Brain pericyte (primary cell): ENCODE measurements around the gene PLD3.

ENCODE experiments used
- DNase-seq: peaks from one replicate; pipeline ENCODE4 v3.0.0-alpha.2; 2012; ENCODE audit warnings: low read depth, low spot score

PLD3 gene

GRCh38 chr19:40413291-40413845 lies 64.9 kb downstream of the PLD3 start, which contains the start of gene PRX:
Gene PRX (minus strand): TSS chr19:40413378. CDS start chr19:40407932, 5,446 bp downstream.
- no peak for DNase-seq

GRCh38 chr19:40414542-40415535 lies 66.3 kb downstream of the PLD3 start:
- DNase-seq = no peak

GRCh38 chr19:40415768-40416167 lies 67.3 kb downstream of the PLD3 start:
- DNase-seq = no peak

GRCh38 chr19:40416918-40417642 lies 68.6 kb downstream of the PLD3 start:
- no peak for DNase-seq

- no peak for DNase-seq
Measured at GRCh38 chr19:40417643-40417981, 69.1 kb downstream of the PLD3 start.

- no peak for DNase-seq
Measured at GRCh38 chr19:40418040-40418439, 69.5 kb downstream of the PLD3 start.

GRCh38 chr19:40419066-40419612 lies 70.6 kb downstream of the PLD3 start:
- no peak for DNase-seq

GRCh38 chr19:40419780-40420179 lies 71.3 kb downstream of the PLD3 start:
- no peak for DNase-seq

GRCh38 chr19:40420451-40420765 lies 71.9 kb downstream of the PLD3 start:
- no peak for DNase-seq

- DNase-seq = no peak
Measured at GRCh38 chr19:40420766-40421765, 72.6 kb downstream of the PLD3 start.

- no peak for DNase-seq
Measured at GRCh38 chr19:40421993-40422747, 73.7 kb downstream of the PLD3 start.

- DNase-seq = no peak
Measured at GRCh38 chr19:40422748-40423566, 74.5 kb downstream of the PLD3 start.

- no peak for DNase-seq
Measured at GRCh38 chr19:40423938-40424337, 75.4 kb downstream of the PLD3 start.

- no peak for DNase-seq
Measured at GRCh38 chr19:40424637-40425449, 76.3 kb downstream of the PLD3 start.

GRCh38 chr19:40425450-40426287 lies 77.2 kb downstream of the PLD3 start, which contains the start of gene SERTAD1:
Gene SERTAD1 (minus strand): TSS chr19:40425992. CDS start chr19:40423546, 2,446 bp downstream.
- DNase-seq = peak; percentile 99
